ENCODE data around the gene PPM1D. TPM values are rescaled to one million over a fixed set of nuclear protein-coding genes. Genes with fewer than 3 reads are reported as not detected.

The PPM1D gene
- total RNA-seq, 1 donor from 2014 or later, result 21.2 TPM

DNA sequence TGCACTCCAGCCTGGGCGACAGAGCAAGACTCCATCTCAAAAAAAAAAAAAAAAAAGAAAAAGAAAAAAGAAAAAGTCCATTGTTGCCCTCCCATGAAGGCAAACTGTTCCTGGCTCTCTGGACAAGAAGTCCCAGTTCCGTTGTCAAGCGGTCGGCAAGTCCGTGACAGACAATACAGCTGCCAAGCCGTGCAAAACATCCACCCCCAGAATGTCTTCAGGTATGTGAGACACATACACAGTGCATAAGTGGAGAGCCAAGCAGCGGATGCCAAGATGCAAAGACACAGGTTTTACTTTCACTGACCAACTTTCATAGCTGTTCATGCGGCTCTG, 40.4 kb upstream of the PPM1D start:
- Mint-ChIP-seq H3K27me3 (no peaks in the 10 kb centered on the region), H3K36me3 (ENCODE audit: insufficient read depth) (peaks cover 8% of the 10 kb centered on the region), H3K4me3 (ENCODE audit: low read depth) (no peak overlapping the region), H3K27ac (no peak overlapping the region), H3K9me3 (ENCODE audit: low read depth) (peaks cover 20% of the 10 kb centered on the region), H3K4me1 (ENCODE audit: low read depth) (peaks cover 2% of the 10 kb centered on the region)
- TF ChIP-seq, protein P1, sequence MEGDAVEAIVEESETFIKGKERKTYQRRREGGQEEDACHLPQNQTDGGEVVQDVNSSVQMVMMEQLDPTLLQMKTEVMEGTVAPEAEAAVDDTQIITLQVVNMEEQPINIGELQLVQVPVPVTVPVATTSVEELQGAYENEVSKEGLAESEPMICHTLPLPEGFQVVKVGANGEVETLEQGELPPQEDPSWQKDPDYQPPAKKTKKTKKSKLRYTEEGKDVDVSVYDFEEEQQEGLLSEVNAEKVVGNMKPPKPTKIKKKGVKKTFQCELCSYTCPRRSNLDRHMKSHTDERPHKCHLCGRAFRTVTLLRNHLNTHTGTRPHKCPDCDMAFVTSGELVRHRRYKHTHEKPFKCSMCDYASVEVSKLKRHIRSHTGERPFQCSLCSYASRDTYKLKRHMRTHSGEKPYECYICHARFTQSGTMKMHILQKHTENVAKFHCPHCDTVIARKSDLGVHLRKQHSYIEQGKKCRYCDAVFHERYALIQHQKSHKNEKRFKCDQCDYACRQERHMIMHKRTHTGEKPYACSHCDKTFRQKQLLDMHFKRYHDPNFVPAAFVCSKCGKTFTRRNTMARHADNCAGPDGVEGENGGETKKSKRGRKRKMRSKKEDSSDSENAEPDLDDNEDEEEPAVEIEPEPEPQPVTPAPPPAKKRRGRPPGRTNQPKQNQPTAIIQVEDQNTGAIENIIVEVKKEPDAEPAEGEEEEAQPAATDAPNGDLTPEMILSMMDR (IDR thresholded peaks at IDR 0.05; ENCODE audit: unreplicated experiment), result no peak
- DNase-seq (ENCODE audit: low spot score, unreplicated experiment), result no peak

GRCh38 chr17:60559995-60560859, 39.8 kb upstream of the PPM1D start:
- peaks cover 2% of the 10 kb centered on the region for H3K4me1 Mint-ChIP-seq (ENCODE audit: low read depth)
- H3K27ac Mint-ChIP-seq, result no peak overlapping the region
- DNase-seq (ENCODE audit: low spot score, unreplicated experiment), result no peak
- no peaks in the 10 kb centered on the region for H3K27me3 Mint-ChIP-seq
- peaks cover 20% of the 10 kb centered on the region for H3K9me3 Mint-ChIP-seq (ENCODE audit: low read depth)
- H3K4me3 Mint-ChIP-seq (ENCODE audit: low read depth), result no peak overlapping the region
- TF ChIP-seq, protein P1 (IDR thresholded peaks at IDR 0.05; ENCODE audit: unreplicated experiment), result no peak
- H3K36me3 Mint-ChIP-seq (ENCODE audit: insufficient read depth), result peaks cover 8% of the 10 kb centered on the region

GRCh38 chr17:60560860-60561257, 39.1 kb upstream of the PPM1D start:
- TF ChIP-seq, protein P1 (IDR thresholded peaks at IDR 0.05; ENCODE audit: unreplicated experiment), result no peak
- Mint-ChIP-seq H3K27ac (no peak overlapping the region), H3K4me3 (ENCODE audit: low read depth) (no peak overlapping the region), H3K4me1 (ENCODE audit: low read depth) (peaks cover 2% of the 10 kb centered on the region), H3K9me3 (ENCODE audit: low read depth) (peaks cover 20% of the 10 kb centered on the region), H3K36me3 (ENCODE audit: insufficient read depth) (peaks cover 8% of the 10 kb centered on the region), H3K27me3 (no peaks in the 10 kb centered on the region)
- DNase-seq (ENCODE audit: low spot score, unreplicated experiment), result no peak

- H3K27me3 Mint-ChIP-seq, result no peaks in the 10 kb centered on the region
- H3K4me1 Mint-ChIP-seq (ENCODE audit: low read depth), result peaks cover 2% of the 10 kb centered on the region
- peaks cover 1% of the 10 kb centered on the region for H3K36me3 Mint-ChIP-seq (ENCODE audit: insufficient read depth)
- no peak overlapping the region for H3K27ac Mint-ChIP-seq
- no peak for DNase-seq (ENCODE audit: low spot score, unreplicated experiment)
- H3K9me3 Mint-ChIP-seq (ENCODE audit: low read depth), result peaks cover 13% of the 10 kb centered on the region
- TF ChIP-seq, protein P1 (IDR thresholded peaks at IDR 0.05; ENCODE audit: unreplicated experiment), result no peak
- no peak overlapping the region for H3K4me3 Mint-ChIP-seq (ENCODE audit: low read depth)
These were observed 37.6 kb upstream of the PPM1D start for GRCh38 chr17:60562421-60562820.

GRCh38 chr17:60563743-60564142, 36.2 kb upstream of the PPM1D start:
- Mint-ChIP-seq H3K9me3 (ENCODE audit: low read depth) (peaks cover under 1% of the 10 kb centered on the region), H3K4me3 (ENCODE audit: low read depth) (no peak overlapping the region), H3K36me3 (ENCODE audit: insufficient read depth) (no peaks in the 10 kb centered on the region), H3K27me3 (no peaks in the 10 kb centered on the region), H3K4me1 (ENCODE audit: low read depth) (peaks cover 2% of the 10 kb centered on the region), H3K27ac (no peak overlapping the region)
- TF ChIP-seq, protein P1 (IDR thresholded peaks at IDR 0.05; ENCODE audit: unreplicated experiment), result no peak
- DNase-seq (ENCODE audit: low spot score, unreplicated experiment), result no peak

Measured in progenitor cell of endocrine pancreas (in vitro differentiated cells).